ENCODE results near the gene ZNF362. TPM values are rescaled to one million over a fixed set of nuclear protein-coding genes. Genes with fewer than 3 reads are reported as not detected.

ZNF362 gene
- total RNA-seq, 1 donor from 2014 or later = 110 TPM

DNA sequence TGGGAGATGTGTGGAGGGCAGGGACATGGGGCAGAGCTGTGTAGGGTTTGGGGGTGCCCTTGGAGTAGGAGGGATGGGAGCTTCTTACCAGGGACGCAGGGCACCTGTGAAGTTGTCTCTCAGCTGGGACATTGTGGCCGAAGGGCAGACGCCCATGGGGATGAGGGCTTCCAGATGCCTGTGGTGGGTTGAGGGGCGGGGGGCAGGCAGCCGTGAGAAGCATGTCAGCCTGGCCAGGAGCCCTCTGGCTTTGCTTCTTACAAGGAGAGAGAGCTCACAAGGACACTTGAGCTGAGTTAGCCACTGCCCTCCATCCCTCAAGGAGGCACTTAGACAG, 56.1 kb downstream of the ZNF362 start:
- Mint-ChIP-seq H3K36me3 (ENCODE audit: unreplicated experiment) (no peaks in the 10 kb centered on the region), H3K4me1 (ENCODE audit: unreplicated experiment) (peaks cover 12% of the 10 kb centered on the region), H3K27ac (ENCODE audit: unreplicated experiment) (no peak overlapping the region), H3K27me3 (ENCODE audit: unreplicated experiment) (no peaks in the 10 kb centered on the region), H3K9me3 (ENCODE audit: unreplicated experiment) (no peaks in the 10 kb centered on the region), H3K4me3 (ENCODE audit: unreplicated experiment) (no peak overlapping the region)
- no peak for TF ChIP-seq CTCF (IDR thresholded peaks at IDR 0.05)
- DNase-seq (ENCODE audit: extremely low spot score, unreplicated experiment) = no peak

GRCh38 chr1:33314416-33314815, 58.1 kb downstream of the ZNF362 start:
- H3K36me3 Mint-ChIP-seq (ENCODE audit: unreplicated experiment) = no peaks in the 10 kb centered on the region
- no peaks in the 10 kb centered on the region for H3K27me3 Mint-ChIP-seq (ENCODE audit: unreplicated experiment)
- no peak overlapping the region for H3K27ac Mint-ChIP-seq (ENCODE audit: unreplicated experiment)
- H3K4me3 Mint-ChIP-seq (ENCODE audit: unreplicated experiment) = no peak overlapping the region
- H3K4me1 Mint-ChIP-seq (ENCODE audit: unreplicated experiment) = peaks cover 22% of the 10 kb centered on the region
- DNase-seq (ENCODE audit: extremely low spot score, unreplicated experiment) = no peak
- no peak for TF ChIP-seq CTCF (IDR thresholded peaks at IDR 0.05)
- H3K9me3 Mint-ChIP-seq (ENCODE audit: unreplicated experiment) = no peaks in the 10 kb centered on the region

DNA sequence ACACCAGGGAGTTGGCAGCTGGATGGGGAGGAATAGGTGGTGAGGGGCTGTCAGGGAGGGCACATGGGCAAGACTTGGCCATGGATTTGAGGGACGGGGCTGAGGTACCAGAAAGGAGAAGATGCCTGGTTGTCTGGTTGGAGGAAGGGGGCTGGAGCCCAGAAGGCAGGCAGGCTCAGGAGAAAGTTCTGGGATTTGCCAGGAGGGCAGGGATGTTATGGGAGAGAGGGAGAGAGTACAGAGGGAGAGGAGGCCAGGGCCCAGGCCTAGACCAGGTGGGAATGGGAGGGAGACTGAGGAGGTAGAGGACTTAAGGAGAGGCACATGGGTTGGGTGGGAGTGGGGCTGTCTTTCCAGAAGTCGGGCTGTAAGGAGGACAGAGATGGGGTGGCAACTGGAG, 60.3 kb downstream of the ZNF362 start:
- Mint-ChIP-seq H3K9me3 (ENCODE audit: unreplicated experiment) (no peaks in the 10 kb centered on the region), H3K4me3 (ENCODE audit: unreplicated experiment) (no peak overlapping the region), H3K36me3 (ENCODE audit: unreplicated experiment) (peaks cover 4% of the 10 kb centered on the region), H3K27ac (ENCODE audit: unreplicated experiment) (no peak overlapping the region), H3K27me3 (ENCODE audit: unreplicated experiment) (no peaks in the 10 kb centered on the region), H3K4me1 (ENCODE audit: unreplicated experiment) (peaks cover 22% of the 10 kb centered on the region)
- DNase-seq (ENCODE audit: extremely low spot score, unreplicated experiment) = no peak
- TF ChIP-seq CTCF (IDR thresholded peaks at IDR 0.05) = no peak

- Mint-ChIP-seq H3K27ac (ENCODE audit: unreplicated experiment) (no peak overlapping the region), H3K9me3 (ENCODE audit: unreplicated experiment) (no peaks in the 10 kb centered on the region), H3K27me3 (ENCODE audit: unreplicated experiment) (no peaks in the 10 kb centered on the region), H3K36me3 (ENCODE audit: unreplicated experiment) (peaks cover 7% of the 10 kb centered on the region), H3K4me1 (ENCODE audit: unreplicated experiment) (peaks cover 22% of the 10 kb centered on the region), H3K4me3 (ENCODE audit: unreplicated experiment) (no peak overlapping the region)
- TF ChIP-seq CTCF (IDR thresholded peaks at IDR 0.05) = no peak
- no peak for DNase-seq (ENCODE audit: extremely low spot score, unreplicated experiment)
Measured at GRCh38 chr1:33317354-33317753, 61.1 kb downstream of the ZNF362 start.

DNA sequence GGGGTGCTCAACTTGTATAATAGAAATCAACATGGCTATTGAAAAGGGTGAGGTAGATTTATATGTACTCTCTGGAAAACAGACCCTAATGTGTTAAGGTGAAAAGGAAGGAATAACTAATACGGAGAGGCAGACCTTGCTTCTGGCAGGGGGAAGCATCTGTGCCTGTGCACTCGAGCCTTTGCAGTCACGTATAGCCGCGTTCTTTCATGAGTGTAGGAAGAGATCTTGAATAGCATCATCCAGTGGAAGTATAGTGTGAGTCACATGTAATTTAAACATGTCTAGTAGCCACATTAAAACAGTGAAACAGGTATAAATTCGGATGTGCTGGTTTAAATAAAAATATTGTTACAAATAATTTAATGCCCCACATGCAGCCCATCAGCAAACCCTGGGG, 61.7 kb downstream of the ZNF362 start:
- Mint-ChIP-seq H3K27me3 (ENCODE audit: unreplicated experiment) (no peaks in the 10 kb centered on the region), H3K4me1 (ENCODE audit: unreplicated experiment) (peaks cover 22% of the 10 kb centered on the region), H3K36me3 (ENCODE audit: unreplicated experiment) (peaks cover 8% of the 10 kb centered on the region), H3K9me3 (ENCODE audit: unreplicated experiment) (no peaks in the 10 kb centered on the region), H3K27ac (ENCODE audit: unreplicated experiment) (no peak overlapping the region), H3K4me3 (ENCODE audit: unreplicated experiment) (no peak overlapping the region)
- no peak for DNase-seq (ENCODE audit: extremely low spot score, unreplicated experiment)
- no peak for TF ChIP-seq CTCF (IDR thresholded peaks at IDR 0.05)
